Fibroblast of the aortic adventitia (primary cell): ENCODE data around the gene ENTPD1. TPM values are rescaled to one million over a fixed set of nuclear protein-coding genes. Genes with fewer than 3 reads are reported as not detected.
A peak's percentile ranks its signal among the peaks of the same experiment; 100 is the strongest.
"Not testable (repeated sequence)": the region's sequence is repeated elsewhere in the genome, so short reads cannot be mapped to it uniquely, and the experiment has no call there.

Source experiments
- DNase-seq: peaks from one replicate; pipeline ENCODE4 v3.0.0-alpha.2; 2010; ENCODE audit warnings: low read depth
- H3K4me3 ChIP-seq: 2 replicates; pipeline ENCODE4 v1.5.1; 2011; ENCODE audit warnings: low read depth, mild to moderate bottlenecking, control low read depth, low read length, moderate library complexity
- CTCF ChIP-seq: IDR thresholded peaks from 2 replicates; pipeline ENCODE4 v1.5.1; 2011; ENCODE audit warnings: mild to moderate bottlenecking, low read length, control low read depth, inconsistent platforms; ENCODE audit not compliant: insufficient read depth
- total RNA-seq: library from RNA; depleted of rRNA; stranded (reverse); fragments of >200 nt; gene quantifications from 2 replicates; pipeline ENCODE4 v1.2.3, GENCODE V29; 2012; ENCODE audit warnings: low replicate concordance

The ENTPD1 gene
- total RNA-seq, 1 donor = 0.09 TPM

- no peak for TF ChIP-seq CTCF
Measured at GRCh38 chr10:95728526-95728925, 27.4 kb upstream of the ENTPD1 start.

GRCh38 chr10:95729323-95730055 is 26.5 kb upstream of the ENTPD1 start:
- no peak for TF ChIP-seq CTCF
- H3K4me3 ChIP-seq = no peak overlapping the region
- no peak for DNase-seq

More at GRCh38 chr10:95728526-95728925, 27.4 kb upstream of the ENTPD1 start:
- peak; percentile 28 for DNase-seq
- no peak overlapping the region for H3K4me3 ChIP-seq

- no peak for DNase-seq
- TF ChIP-seq CTCF = no peak
- H3K4me3 ChIP-seq = no peak overlapping the region
Measured at GRCh38 chr10:95730233-95730632, 25.7 kb upstream of the ENTPD1 start.

GRCh38 chr10:95732907-95733306 is 23.1 kb upstream of the ENTPD1 start:
- not testable (repeated sequence) for DNase-seq, H3K4me3 ChIP-seq

- no peak for TF ChIP-seq CTCF
- H3K4me3 ChIP-seq = no peak overlapping the region
- DNase-seq = no peak
Measured at GRCh38 chr10:95739056-95739455, 16.9 kb upstream of the ENTPD1 start.

- TF ChIP-seq CTCF = peak; percentile 34
- H3K4me3 ChIP-seq = no peak overlapping the region
- DNase-seq = peak; percentile 77
Measured at GRCh38 chr10:95741807-95742467, 14.0 kb upstream of the ENTPD1 start.

GRCh38 chr10:95742485-95742884 is 13.5 kb upstream of the ENTPD1 start:
- peak; percentile 49 for DNase-seq

More at GRCh38 chr10:95742485-95742884, 13.5 kb upstream of the ENTPD1 start:
- no peak overlapping the region for H3K4me3 ChIP-seq
- TF ChIP-seq CTCF = no peak
